SKM-1 treated with dmso at 0.1 percent for 144 hours (cell line): ENCODE measurements around the gene SLC15A4.
"Not testable (repeated sequence)": the region's sequence is repeated elsewhere in the genome, so short reads cannot be mapped to it uniquely, and the experiment has no call there.

Experiments used
- DNase-seq: peaks from one replicate; lab custom pipeline; 2025; ENCODE audit not compliant: unreplicated experiment; lab: John Stamatoyannopoulos, UW

Gene SLC15A4

GRCh38 chr12:128823916-128824839, at the start of gene SLC15A4:
Gene SLC15A4 (minus strand): TSS chr12:128823958. CDS start chr12:128823943, 15 bp downstream.
- DNase-seq: peak; percentile 68

GRCh38 chr12:128872303-128872702, 48.5 kb upstream of the SLC15A4 start:
- no peak for DNase-seq

GRCh38 chr12:128871516-128871892, 47.7 kb upstream of the SLC15A4 start:
- no peak for DNase-seq

DNA sequence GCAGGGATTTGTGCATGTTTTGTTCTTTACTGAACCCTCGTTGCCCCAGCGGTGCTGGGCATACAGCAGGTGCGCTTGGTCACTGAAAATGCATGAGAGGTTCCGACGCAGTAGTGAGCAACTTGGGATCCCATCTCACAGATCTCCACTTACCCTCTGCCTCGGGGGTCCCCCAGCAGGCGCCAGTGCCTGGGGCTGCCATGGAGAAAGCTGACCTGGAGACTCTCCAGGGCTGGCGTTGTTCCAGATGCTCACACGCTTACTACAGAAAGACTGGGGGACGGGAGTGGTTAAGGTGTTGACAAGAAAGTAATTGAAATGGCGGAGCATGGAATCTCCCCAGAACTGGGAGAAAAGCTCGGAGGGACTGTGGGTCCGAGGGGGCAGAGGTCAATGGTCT, 43.7 kb upstream of the SLC15A4 start:
- DNase-seq: no peak

- DNase-seq: no peak
Observed at GRCh38 chr12:128864516-128865186, 40.9 kb upstream of the SLC15A4 start.

GRCh38 chr12:128863957-128864356, 40.2 kb upstream of the SLC15A4 start:
- DNase-seq: no peak

DNA sequence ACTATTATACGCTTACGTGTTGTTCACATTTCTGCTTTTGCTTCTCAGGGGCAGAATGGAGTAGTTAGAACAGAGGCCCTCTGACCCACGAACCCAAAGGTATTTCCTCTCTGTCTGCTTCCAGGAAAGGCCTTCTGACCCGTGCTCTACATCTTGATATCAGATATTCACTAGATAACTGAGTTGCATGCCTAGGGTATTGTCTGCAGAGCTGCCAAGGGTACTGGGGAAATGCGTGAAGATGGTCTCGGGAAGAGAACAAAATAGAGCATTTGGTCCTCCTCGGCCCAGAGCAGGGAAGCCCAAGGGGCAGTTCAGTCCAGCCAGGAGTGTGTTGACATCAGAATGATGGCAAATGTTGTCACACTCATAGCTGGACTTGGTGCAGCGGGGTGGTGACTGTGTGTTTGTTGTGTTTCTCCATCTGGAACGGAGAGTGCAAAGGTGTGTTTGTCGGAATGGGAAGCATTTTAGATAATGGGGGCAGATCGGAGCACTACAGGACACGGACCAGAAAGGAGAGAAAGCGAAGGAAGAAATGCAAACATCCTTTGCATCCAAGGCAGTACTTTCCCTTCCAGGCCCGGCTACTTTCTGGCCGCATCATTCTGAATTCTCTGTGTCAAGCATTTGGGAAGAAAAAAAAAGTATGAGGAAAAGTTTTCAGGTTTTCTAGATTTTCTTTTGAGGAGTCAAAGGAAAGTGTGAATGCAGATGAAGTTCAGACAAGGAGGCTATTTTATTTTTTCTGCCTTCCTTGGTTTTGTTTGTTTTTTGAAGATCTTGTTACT, 37.7 kb upstream of the SLC15A4 start:
- no peak for DNase-seq

DNA sequence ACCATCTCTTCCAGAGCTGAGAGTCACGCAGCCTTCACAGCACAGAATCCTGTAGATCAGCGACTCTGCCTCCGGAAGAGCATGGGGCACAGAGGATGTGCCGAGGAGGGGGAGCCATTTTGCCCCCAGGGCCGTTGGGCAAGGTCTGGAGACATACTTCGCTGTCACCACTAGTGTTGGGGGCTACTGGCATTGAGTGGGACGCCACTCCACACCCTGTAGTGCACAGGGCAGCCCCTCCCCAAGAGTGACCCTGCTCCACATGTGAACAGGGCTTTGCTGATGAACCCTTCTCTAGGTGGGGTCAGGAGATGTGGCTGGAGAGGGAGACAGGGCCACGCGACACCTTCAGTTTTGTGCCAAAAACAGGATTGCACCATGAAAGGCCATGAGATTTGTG, 35.6 kb upstream of the SLC15A4 start:
- no peak for DNase-seq

- DNase-seq: peak; percentile 2
Observed at GRCh38 chr12:128857133-128857763, 33.5 kb upstream of the SLC15A4 start.

- DNase-seq: no peak
Observed at GRCh38 chr12:128856791-128857078, 33.0 kb upstream of the SLC15A4 start.

DNA sequence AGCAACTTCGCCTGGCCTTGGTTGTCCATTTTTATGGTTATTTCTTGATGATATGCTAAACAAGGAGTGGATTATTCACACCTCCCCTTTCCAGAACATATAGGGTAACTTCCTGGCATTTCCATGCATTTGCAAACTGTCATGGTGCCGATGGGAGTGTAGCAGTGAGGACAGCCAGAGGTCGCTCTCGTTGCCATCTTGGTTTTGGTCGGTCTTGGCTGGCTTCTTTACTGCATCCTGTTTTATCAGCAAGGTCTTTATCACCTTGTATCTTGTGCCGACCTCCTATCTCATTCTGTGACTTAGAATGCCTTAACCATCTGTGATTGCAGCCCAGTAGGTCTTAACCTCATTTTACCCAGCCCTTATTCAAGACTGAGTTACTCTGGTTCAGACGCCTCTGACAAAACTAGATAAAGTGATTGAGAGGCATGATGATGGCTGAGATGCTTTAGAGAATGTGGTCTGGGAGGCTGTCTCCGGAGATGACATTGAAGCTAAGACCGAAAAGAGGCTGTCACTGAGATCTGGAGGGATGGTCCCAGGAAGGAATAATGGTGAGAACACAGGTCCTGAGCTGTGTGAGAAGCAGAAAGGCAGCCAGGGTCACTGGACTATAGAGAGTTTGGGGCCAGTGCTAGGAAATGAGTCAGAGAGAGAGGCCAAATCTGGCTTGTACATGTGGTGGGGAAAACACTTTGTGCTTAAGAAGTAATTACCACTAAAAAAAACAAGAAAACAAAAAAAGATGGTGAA, 32.5 kb upstream of the SLC15A4 start:
- DNase-seq: no peak

DNA sequence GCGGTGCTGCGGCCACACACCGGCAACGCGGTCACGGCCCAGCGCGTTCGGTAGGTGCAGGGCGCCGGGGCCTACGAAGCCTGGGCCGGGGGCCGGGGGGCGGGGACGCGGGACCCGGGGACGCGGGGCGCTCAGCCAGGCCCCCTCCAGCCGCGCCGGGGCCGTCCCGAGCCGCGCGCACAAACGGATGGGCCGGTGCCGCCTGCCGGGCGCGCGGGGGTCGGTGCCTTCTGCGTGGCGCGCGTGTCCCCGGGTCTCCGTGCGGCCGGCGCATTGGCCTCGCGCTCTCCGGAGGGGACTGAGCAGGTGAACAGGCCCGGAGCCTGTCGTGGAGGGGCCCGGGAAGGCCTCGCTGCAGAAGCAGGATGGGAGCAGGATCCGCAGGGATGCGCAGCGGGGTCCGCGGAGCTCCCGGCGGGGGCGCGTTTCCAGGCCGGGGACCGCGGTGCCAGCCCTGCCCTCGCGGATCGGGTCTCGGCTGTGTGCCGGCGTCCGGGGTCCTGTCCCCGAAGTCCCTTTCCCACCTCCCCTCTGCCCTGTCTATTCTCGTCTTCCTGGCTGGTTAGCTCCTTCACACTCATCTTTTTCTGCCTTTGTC, 29.9 kb upstream of the SLC15A4 start:
- no peak for DNase-seq

- no peak for DNase-seq
Observed at GRCh38 chr12:128852885-128853599, 29.3 kb upstream of the SLC15A4 start, which contains the start of gene GLT1D1. Gene GLT1D1 (plus strand): TSS chr12:128853478. CDS start chr12:128853582, 104 bp downstream.

- no peak for DNase-seq
Observed at GRCh38 chr12:128852026-128852698, 28.4 kb upstream of the SLC15A4 start.

- DNase-seq: not testable (repeated sequence)
Observed at GRCh38 chr12:128851429-128851828, 27.7 kb upstream of the SLC15A4 start.

DNA sequence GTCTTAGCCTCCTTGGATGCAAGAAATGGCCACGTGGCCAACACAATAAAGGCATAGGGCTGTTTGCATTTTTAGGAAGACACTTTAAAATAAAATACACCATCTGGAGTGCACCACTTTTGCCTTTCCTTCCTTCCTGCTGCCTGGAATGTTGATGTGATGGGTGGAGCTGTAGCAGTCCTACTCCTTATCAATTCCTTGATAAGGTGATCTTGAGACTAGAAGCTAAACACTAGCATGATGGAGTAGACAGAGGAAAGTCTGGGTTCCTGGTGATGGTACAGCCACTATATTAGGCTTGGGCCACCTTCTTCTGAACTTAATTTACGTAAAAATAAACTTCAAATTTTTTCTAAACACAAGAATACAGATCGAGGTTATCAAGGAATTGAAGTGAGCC, 26.6 kb upstream of the SLC15A4 start:
- no peak for DNase-seq

DNA sequence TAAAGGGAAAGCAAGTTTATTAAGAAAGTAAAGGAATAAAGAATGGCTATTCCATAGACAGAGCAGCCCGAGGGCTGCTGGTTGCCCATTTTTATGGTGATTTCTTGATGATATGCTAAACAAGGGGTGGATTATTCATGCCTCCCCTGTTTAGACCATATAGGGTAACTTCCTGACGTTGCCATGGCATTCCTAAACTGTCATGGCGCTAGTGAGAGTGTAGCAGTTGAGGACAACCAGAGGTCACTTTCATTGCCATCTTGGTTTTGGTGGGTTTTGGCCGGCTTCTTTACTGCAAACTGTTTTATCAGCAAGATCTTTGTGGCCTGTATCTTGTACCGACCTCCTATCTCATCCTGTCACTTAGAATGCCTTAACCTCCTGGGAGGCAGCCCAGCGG, 26.0 kb upstream of the SLC15A4 start:
- DNase-seq: not testable (repeated sequence)

- DNase-seq: no peak
Observed at GRCh38 chr12:128848371-128848770, 24.6 kb upstream of the SLC15A4 start.

DNA sequence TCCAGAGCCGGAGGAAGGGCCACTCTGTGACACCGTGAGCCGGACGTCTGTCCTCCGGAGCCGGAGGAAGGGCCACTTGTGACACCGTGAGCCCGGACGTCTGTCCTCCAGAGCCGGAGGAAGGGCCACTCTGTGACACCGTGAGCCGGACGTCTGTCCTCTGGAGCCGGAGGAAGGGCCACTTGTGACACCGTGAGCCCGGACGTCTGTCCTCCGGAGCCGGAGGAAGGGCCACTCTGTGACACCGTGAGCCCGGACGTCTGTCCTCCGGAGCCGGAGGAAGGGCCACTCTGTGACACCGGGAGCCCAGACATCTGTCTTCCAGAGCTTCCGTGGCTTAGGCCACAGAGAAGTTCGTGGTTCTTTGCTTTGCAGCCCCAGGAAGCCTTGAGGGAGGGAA, 22.9 kb upstream of the SLC15A4 start:
- not testable (repeated sequence) for DNase-seq
